ENCODE measurements around the gene LOXHD1.

LOXHD1 gene

DNA sequence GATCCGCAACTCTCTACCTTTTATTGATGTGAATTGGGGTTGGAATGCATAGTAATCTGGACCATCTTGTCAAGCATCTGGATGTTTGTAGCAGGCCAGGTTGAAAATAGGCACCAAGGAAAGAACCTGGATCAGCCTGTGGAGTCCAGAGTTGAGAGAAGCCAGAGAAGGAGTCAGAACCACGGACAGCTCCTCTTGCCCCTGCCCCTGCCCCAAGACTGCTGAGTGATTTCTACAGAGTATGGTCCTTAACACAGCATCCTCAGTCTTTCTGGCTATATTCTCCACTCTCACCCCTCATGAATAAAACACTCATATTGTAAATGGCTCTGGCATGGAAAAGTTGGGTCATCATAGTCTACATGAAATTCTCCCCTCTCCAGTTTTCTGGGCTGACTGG is 154.6 kb downstream of the LOXHD1 start:
- H3K4me3 ChIP-seq (ENCODE audit: low read length in 2 of 2), result no peak overlapping the region
- H3K36me3 ChIP-seq (ENCODE audit: control insufficient read depth in 2 of 2, insufficient read depth in 2 of 2, low read length in 2 of 2), result no peaks in the 10 kb centered on the region
- H3K27me3 ChIP-seq (ENCODE audit: control insufficient read depth in 1 of 2, insufficient read depth in 2 of 2, low read length in 2 of 2), result no peaks in the 10 kb centered on the region
- H3K4me1 ChIP-seq (ENCODE audit: control insufficient read depth, insufficient read depth, low read length), result no peaks in the 10 kb centered on the region
- no peak overlapping the region for H3K27ac ChIP-seq (ENCODE audit: low read length)
- peaks cover 0 to 3% of the 10 kb centered on the region in 2 donors for H3K9me3 ChIP-seq (ENCODE audit: control insufficient read depth in 2 of 2, low read length in 2 of 2)
- no peak overlapping the region for H3K9ac ChIP-seq (ENCODE audit: low read length in 2 of 2)

DNA sequence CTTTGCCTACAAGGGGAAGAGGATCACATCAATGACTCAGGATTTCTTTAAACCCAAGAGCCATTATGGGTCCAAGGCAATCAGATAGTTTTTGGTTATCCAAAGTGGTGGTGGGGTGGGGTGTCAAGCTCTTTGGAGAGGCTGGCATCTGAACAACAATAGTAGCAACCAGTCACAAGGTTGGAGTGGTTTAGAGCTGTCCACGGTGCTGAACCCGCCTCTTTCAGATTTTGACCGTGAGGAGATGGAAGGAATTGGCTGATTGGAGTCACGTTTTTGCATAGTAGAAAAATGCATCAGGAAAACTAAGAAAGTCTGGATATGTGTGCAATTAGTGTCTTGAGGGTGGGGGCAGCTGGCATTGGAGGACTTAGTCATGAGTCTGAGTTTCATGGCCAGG is 159.9 kb downstream of the LOXHD1 start:
- no peaks in the 10 kb centered on the region for H3K36me3 ChIP-seq (ENCODE audit: control insufficient read depth in 2 of 2, insufficient read depth in 2 of 2, low read length in 2 of 2)
- no peak overlapping the region for H3K4me3 ChIP-seq (ENCODE audit: low read length in 2 of 2)
- no peaks in the 10 kb centered on the region for H3K4me1 ChIP-seq (ENCODE audit: control insufficient read depth, insufficient read depth, low read length)
- no peaks in the 10 kb centered on the region for H3K9me3 ChIP-seq (ENCODE audit: control insufficient read depth in 2 of 2, low read length in 2 of 2)
- H3K27ac ChIP-seq (ENCODE audit: low read length), result no peak overlapping the region
- H3K27me3 ChIP-seq (ENCODE audit: control insufficient read depth in 1 of 2, insufficient read depth in 2 of 2, low read length in 2 of 2), result no peaks in the 10 kb centered on the region
- no peak overlapping the region for H3K9ac ChIP-seq (ENCODE audit: low read length in 2 of 2)

DNA sequence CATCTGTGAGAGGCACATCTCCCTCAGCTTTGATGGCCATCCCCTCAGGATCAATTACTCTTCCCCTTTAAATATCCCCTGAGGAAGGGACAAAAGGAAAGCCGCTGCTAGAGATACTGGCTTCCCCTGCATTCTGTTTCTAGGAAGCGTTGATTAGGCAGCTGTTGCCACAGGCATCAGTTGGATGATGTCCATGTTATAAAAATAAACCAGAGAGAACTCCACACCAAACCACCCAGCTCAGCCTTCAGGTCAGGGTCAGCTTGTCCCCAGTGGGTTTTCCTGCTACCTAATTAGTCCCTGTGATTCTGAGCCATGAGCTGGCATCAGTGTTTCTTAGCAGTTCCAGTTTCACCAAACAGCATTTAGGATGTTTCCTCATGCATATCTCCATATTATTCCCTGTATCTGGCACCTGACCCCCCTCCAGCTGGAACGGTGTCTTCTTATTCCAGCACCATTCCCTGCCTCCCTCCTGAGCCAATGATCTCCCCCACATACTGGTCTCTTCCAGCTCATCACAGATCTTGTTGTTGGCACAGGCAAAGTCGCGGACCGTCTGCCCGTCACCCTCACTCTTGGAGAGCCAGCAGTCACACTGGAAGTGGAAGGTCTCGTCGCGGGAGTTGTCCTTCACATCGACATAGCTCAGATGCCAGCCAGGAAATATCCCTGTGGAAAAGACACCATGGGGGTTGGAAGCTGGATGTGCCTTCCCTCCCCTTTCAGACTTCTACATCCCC is 168.4 kb downstream of the LOXHD1 start:
- peaks cover 0 to 4% of the 10 kb centered on the region in 2 donors for H3K27me3 ChIP-seq (ENCODE audit: control insufficient read depth in 1 of 2, insufficient read depth in 2 of 2, low read length in 2 of 2)
- H3K4me3 ChIP-seq (ENCODE audit: low read length in 2 of 2), result no peak overlapping the region
- H3K9ac ChIP-seq (ENCODE audit: low read length in 2 of 2), result no peak overlapping the region
- no peaks in the 10 kb centered on the region for H3K4me1 ChIP-seq (ENCODE audit: control insufficient read depth, insufficient read depth, low read length)
- no peak overlapping the region for H3K27ac ChIP-seq (ENCODE audit: low read length)
- no peaks in the 10 kb centered on the region for H3K36me3 ChIP-seq (ENCODE audit: control insufficient read depth in 2 of 2, insufficient read depth in 2 of 2, low read length in 2 of 2)
- H3K9me3 ChIP-seq (ENCODE audit: control insufficient read depth in 2 of 2, low read length in 2 of 2), result no peaks in the 10 kb centered on the region

DNA sequence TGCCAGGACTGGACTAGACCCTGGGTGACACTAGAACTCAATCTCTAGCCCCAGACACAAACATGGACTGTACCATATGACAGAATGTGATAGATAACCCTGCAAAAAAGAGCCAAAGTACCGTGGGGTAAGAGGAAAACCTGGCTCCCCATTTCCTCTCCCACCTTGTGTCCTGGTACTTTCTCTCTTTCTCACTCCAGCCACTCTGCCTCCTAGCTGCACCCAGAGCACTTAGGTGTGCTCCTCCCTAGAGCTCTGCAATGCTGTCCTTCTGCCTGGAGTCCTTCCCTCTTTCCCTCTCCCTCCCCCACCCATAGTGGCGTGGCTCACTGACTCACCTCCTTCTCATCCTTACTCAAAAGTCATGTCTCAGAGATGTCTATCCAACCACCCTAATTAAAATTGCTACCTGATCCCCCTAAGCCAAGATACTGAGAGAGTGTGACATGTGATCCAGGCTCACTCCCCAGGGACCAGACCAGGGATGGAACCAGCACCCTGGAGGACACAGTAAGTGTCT is 171.3 kb downstream of the LOXHD1 start:
- H3K4me1 ChIP-seq (ENCODE audit: control insufficient read depth, insufficient read depth, low read length), result no peaks in the 10 kb centered on the region
- H3K36me3 ChIP-seq (ENCODE audit: control insufficient read depth in 2 of 2, insufficient read depth in 2 of 2, low read length in 2 of 2), result no peaks in the 10 kb centered on the region
- H3K9ac ChIP-seq (ENCODE audit: low read length in 2 of 2), result no peak overlapping the region
- peaks cover 0 to 4% of the 10 kb centered on the region in 2 donors for H3K27me3 ChIP-seq (ENCODE audit: control insufficient read depth in 1 of 2, insufficient read depth in 2 of 2, low read length in 2 of 2)
- H3K9me3 ChIP-seq (ENCODE audit: control insufficient read depth in 2 of 2, low read length in 2 of 2), result peaks cover 4 to 7% of the 10 kb centered on the region in 2 donors
- no peak overlapping the region for H3K4me3 ChIP-seq (ENCODE audit: low read length in 2 of 2)
- H3K27ac ChIP-seq (ENCODE audit: low read length), result no peak overlapping the region

DNA sequence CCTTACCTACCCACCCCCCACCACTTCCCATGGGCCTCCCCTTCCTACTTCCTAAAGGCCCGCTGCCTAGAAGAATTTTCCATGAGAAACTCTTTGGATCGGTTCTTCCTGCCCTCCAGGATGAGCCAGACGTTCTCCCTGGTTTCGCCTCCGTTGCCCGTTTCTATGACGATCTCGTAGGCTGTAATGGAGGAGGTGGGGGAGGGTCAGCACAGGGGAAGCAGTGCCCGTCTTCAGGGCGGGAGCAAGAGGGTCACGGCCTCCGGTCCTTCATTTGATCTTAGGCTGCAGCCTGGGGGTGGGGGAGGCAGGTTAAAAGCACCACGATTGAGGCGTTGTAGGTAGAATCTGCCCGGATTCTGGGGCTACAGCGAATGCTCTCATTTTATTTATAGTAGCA is 172.0 kb downstream of the LOXHD1 start:
- no peak overlapping the region for H3K9ac ChIP-seq (ENCODE audit: low read length in 2 of 2)
- no peak overlapping the region for H3K27ac ChIP-seq (ENCODE audit: low read length)
- no peaks in the 10 kb centered on the region for H3K4me1 ChIP-seq (ENCODE audit: control insufficient read depth, insufficient read depth, low read length)
- H3K36me3 ChIP-seq (ENCODE audit: control insufficient read depth in 2 of 2, insufficient read depth in 2 of 2, low read length in 2 of 2), result no peaks in the 10 kb centered on the region
- peaks cover 4 to 7% of the 10 kb centered on the region in 2 donors for H3K9me3 ChIP-seq (ENCODE audit: control insufficient read depth in 2 of 2, low read length in 2 of 2)
- no peak overlapping the region for H3K4me3 ChIP-seq (ENCODE audit: low read length in 2 of 2)
- peaks cover 0 to 4% of the 10 kb centered on the region in 2 donors for H3K27me3 ChIP-seq (ENCODE audit: control insufficient read depth in 1 of 2, insufficient read depth in 2 of 2, low read length in 2 of 2)

DNA sequence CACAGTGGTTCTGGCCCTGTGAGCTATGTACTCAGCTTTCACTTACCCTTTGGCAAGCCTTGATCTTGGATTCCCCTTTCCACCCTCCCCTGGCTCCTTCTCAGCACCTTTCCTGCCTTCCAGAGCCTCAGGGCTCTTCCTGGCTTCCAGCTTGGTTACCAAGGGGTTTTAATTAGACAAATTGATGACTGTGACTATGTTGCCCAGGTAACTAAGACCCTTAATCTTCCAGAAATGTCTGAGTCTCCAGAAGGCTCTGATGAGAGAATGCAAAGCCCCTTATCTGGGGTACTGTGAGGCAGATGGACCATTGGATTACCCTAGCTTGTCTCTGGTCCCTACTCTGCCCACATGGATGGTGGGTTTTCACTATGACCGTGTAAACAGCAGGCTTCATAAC is 174.2 kb downstream of the LOXHD1 start:
- Histone ChIP-seq H3K4me1 (ENCODE audit: control insufficient read depth, insufficient read depth, low read length) (no peaks in the 10 kb centered on the region), H3K27ac (ENCODE audit: low read length) (no peak overlapping the region), H3K9me3 (ENCODE audit: control insufficient read depth in 2 of 2, low read length in 2 of 2) (peaks cover 4 to 7% of the 10 kb centered on the region in 2 donors), H3K4me3 (ENCODE audit: low read length in 2 of 2) (no peak overlapping the region), H3K36me3 (ENCODE audit: control insufficient read depth in 2 of 2, insufficient read depth in 2 of 2, low read length in 2 of 2) (no peaks in the 10 kb centered on the region), H3K27me3 (ENCODE audit: control insufficient read depth in 1 of 2, insufficient read depth in 2 of 2, low read length in 2 of 2) (peaks cover 0 to 4% of the 10 kb centered on the region in 2 donors), H3K9ac (ENCODE audit: low read length in 2 of 2) (no peak overlapping the region)

DNA sequence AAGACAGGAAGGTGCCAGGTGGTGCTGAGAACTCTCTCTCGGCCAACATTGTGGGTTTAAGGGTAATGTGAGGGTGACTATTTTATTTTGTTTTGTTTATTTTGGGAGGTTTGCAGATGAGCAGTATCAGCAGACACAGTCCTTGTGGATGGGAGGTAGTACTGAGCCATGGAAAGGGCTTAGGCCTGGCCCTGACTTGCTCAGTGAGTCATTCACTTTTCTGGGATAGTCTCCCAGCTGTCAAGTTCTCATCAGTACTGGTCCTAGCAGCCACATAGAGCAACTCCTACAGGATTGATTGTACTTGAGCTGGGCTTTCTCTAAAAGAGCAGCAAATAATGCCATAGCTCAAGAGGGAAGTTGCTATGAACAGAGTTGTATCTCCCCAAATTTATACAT is 175.2 kb downstream of the LOXHD1 start:
- no peak overlapping the region for H3K4me3 ChIP-seq (ENCODE audit: low read length in 2 of 2)
- peaks cover 0 to 4% of the 10 kb centered on the region in 2 donors for H3K27me3 ChIP-seq (ENCODE audit: control insufficient read depth in 1 of 2, insufficient read depth in 2 of 2, low read length in 2 of 2)
- H3K9me3 ChIP-seq (ENCODE audit: control insufficient read depth in 2 of 2, low read length in 2 of 2), result peaks cover 4 to 7% of the 10 kb centered on the region in 2 donors
- no peak overlapping the region for H3K27ac ChIP-seq (ENCODE audit: low read length)
- no peak overlapping the region for H3K9ac ChIP-seq (ENCODE audit: low read length in 2 of 2)
- H3K36me3 ChIP-seq (ENCODE audit: control insufficient read depth in 2 of 2, insufficient read depth in 2 of 2, low read length in 2 of 2), result no peaks in the 10 kb centered on the region
- no peaks in the 10 kb centered on the region for H3K4me1 ChIP-seq (ENCODE audit: control insufficient read depth, insufficient read depth, low read length)

DNA sequence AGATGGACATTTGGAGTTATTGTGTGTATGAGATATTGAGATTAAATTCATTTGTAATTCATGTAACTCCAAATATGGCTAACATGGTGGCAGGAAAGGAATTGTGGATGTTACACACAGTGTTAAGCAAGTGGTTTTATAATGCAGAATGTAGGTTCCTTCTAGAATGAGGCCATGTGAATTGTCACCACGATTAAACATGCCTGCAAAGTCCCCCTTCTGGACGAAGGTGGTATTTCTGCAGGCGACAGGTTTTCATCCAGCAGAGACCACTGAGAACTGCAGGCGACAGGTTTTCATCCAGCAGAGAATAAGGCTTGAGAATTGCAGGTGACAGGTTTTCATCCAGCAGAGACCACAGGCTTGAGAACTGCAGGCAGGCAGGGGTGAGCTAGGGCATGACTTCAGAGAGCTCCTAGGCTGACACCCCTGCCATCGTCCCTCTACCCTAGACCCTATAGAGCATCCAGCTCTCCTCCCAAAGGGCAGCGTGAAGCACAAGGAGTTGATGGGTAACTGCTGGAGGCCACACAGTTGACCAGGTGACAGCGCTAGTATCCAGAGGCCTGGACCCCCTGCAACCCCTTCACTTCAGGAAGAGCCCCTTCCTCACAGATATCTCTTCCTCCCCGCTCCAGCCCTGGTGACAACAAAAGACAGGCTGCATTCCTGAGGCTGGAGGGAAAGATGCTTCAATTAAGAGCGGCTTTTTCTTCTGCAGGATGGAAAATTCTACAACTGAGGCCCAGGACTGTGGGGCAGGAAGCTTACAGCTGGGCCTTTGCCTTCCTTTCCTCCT is 175.8 kb downstream of the LOXHD1 start:
- no peaks in the 10 kb centered on the region for H3K36me3 ChIP-seq (ENCODE audit: control insufficient read depth in 2 of 2, insufficient read depth in 2 of 2, low read length in 2 of 2)
- H3K27ac ChIP-seq (ENCODE audit: low read length), result no peak overlapping the region
- H3K4me3 ChIP-seq (ENCODE audit: low read length in 2 of 2), result no peak overlapping the region
- H3K4me1 ChIP-seq (ENCODE audit: control insufficient read depth, insufficient read depth, low read length), result no peaks in the 10 kb centered on the region
- H3K9ac ChIP-seq (ENCODE audit: low read length in 2 of 2), result no peak overlapping the region
- peaks cover 0 to 4% of the 10 kb centered on the region in 2 donors for H3K27me3 ChIP-seq (ENCODE audit: control insufficient read depth in 1 of 2, insufficient read depth in 2 of 2, low read length in 2 of 2)
- peaks cover 4 to 7% of the 10 kb centered on the region in 2 donors for H3K9me3 ChIP-seq (ENCODE audit: control insufficient read depth in 2 of 2, low read length in 2 of 2)

DNA sequence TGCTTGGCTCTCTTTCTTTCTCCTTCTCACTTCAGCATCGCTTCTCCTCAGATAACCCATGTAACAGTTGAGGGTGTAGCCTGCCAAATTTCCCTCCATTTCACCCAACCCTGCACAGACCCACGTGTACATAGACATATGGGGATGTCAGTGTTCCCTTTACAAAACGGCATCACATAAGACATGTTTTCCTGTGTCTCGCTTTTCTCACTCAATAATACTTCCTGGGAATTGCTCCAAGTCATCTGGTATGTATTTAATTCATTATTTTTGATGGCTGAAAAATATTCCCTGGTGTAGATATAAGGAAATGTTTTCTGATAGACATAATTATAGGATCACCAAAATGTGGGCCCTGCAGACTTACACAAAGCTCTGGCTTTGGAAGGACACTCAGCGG is 176.8 kb downstream of the LOXHD1 start:
- Histone ChIP-seq H3K27me3 (ENCODE audit: control insufficient read depth in 1 of 2, insufficient read depth in 2 of 2, low read length in 2 of 2) (peaks cover 0 to 4% of the 10 kb centered on the region in 2 donors), H3K4me3 (ENCODE audit: low read length in 2 of 2) (no peak overlapping the region), H3K9me3 (ENCODE audit: control insufficient read depth in 2 of 2, low read length in 2 of 2) (peaks cover 4 to 7% of the 10 kb centered on the region in 2 donors), H3K9ac (ENCODE audit: low read length in 2 of 2) (no peak overlapping the region), H3K4me1 (ENCODE audit: control insufficient read depth, insufficient read depth, low read length) (no peaks in the 10 kb centered on the region), H3K27ac (ENCODE audit: low read length) (no peak overlapping the region), H3K36me3 (ENCODE audit: control insufficient read depth in 2 of 2, insufficient read depth in 2 of 2, low read length in 2 of 2) (no peaks in the 10 kb centered on the region)

DNA sequence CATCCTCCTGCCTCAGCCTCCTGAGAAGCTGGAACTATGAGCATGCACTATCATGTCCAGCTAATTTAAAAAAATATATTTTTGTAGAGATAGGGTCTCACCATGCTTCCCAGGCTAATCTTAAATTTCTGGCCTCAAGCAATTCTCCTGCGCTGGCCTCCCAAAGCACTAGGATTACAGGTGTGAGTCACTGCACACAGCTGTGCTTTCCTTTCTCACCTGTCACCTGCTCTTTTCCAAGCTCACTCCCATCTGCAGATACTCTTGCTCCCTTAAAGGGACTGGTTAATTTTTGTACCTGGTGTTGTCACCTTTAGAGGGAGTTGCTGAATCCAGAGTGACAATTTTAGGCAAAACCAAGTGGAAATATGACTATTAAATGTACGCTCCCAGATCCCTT is 178.2 kb downstream of the LOXHD1 start:
- Histone ChIP-seq H3K4me1 (ENCODE audit: control insufficient read depth, insufficient read depth, low read length) (no peaks in the 10 kb centered on the region), H3K27ac (ENCODE audit: low read length) (no peak overlapping the region), H3K4me3 (ENCODE audit: low read length in 2 of 2) (no peak overlapping the region), H3K27me3 (ENCODE audit: control insufficient read depth in 1 of 2, insufficient read depth in 2 of 2, low read length in 2 of 2) (no peaks in the 10 kb centered on the region), H3K9me3 (ENCODE audit: control insufficient read depth in 2 of 2, low read length in 2 of 2) (peaks cover 4 to 7% of the 10 kb centered on the region in 2 donors), H3K36me3 (ENCODE audit: control insufficient read depth in 2 of 2, insufficient read depth in 2 of 2, low read length in 2 of 2) (no peaks in the 10 kb centered on the region), H3K9ac (ENCODE audit: low read length in 2 of 2) (no peak overlapping the region)
